Measurements from ENCODE around the gene GOSR2.

DNA sequence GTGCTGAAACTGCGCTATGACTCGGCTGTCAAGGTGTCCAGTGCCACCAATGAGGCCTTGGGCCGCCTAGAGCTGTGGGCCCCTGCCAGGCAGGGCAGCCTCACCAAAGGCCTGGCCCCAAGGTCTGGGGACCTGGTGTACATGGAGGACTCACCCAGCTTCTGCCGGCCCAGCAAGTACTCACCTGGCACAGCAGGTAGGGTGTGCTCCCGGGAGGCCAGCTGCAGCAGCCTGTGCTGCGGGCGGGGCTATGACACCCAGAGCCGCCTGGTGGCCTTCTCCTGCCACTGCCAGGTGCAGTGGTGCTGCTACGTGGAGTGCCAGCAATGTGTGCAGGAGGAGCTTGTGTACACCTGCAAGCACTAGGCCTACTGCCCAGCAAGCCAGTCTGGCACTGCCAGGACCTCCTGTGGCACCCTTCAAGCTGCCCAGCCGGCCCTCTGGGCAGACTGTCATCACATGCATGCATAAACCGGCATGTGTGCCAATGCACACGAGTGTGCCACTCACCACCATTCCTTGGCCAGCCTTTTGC is 46.5 kb upstream of the GOSR2 start:
- TF ChIP-seq, protein P1, sequence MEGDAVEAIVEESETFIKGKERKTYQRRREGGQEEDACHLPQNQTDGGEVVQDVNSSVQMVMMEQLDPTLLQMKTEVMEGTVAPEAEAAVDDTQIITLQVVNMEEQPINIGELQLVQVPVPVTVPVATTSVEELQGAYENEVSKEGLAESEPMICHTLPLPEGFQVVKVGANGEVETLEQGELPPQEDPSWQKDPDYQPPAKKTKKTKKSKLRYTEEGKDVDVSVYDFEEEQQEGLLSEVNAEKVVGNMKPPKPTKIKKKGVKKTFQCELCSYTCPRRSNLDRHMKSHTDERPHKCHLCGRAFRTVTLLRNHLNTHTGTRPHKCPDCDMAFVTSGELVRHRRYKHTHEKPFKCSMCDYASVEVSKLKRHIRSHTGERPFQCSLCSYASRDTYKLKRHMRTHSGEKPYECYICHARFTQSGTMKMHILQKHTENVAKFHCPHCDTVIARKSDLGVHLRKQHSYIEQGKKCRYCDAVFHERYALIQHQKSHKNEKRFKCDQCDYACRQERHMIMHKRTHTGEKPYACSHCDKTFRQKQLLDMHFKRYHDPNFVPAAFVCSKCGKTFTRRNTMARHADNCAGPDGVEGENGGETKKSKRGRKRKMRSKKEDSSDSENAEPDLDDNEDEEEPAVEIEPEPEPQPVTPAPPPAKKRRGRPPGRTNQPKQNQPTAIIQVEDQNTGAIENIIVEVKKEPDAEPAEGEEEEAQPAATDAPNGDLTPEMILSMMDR (IDR thresholded peaks at IDR 0.05), result no peak
- no peak for TF ChIP-seq POLR2A (IDR thresholded peaks at IDR 0.05)
